B cell (primary cell): ENCODE measurements around the gene ING4. TPM values are rescaled to one million over a fixed set of nuclear protein-coding genes. Genes with fewer than 3 reads are reported as not detected.

Experiments used
- ATAC-seq: fragments of 200-7000 bp; cut with Tn5 transposase; one replicate; pipeline ENCODE4 v1.10.0; 2021; ENCODE audit warnings: low read depth, mild to moderate bottlenecking, moderate number of reproducible peaks, moderate library complexity
- CTCF ChIA-PET: fragments of 350-600 bp; sonication (Branson Sonifier 250); formaldehyde crosslinking; loops from one replicate; lab custom pipeline; 2021; ENCODE audit warnings: antibody characterized with exemption, inconsistent platforms; lab: Charles Lee
- POLR2A ChIA-PET: fragments of 350-600 bp; sonication (Branson Sonifier 250); formaldehyde crosslinking; loops from one replicate; lab custom pipeline; 2021; ENCODE audit warnings: antibody characterized with exemption; lab: Charles Lee
- DNase-seq: peaks from one replicate; pipeline ENCODE4 v3.0.0; 2013
- H2AFZ ChIP-seq: 2 replicates; pipeline ENCODE4 v1.6.1; 2012; ENCODE audit warnings: mild to moderate bottlenecking, low read depth, low read length; ENCODE audit not compliant: insufficient read depth, poor library complexity, severe bottlenecking
- H3K27ac ChIP-seq, 2 donors: 1 replicate in 1 of 2; 2 replicates in 1 of 2; pipeline ENCODE4 v1.5.1; 2012 to 2013; ENCODE audit warnings: low read length in 2 of 2, mild to moderate bottlenecking in 2 of 2, moderate library complexity in 1 of 2
- H3K27me3 ChIP-seq, 4 experiments: fragments of 200-600 bp in 1 of 4; sonication (generic) in 1 of 4; replicated peaks in 1 of 4; 1 replicate in 2 of 4; 2 replicates in 2 of 4; pipeline versions ENCODE4 v1.6.1 to v1.7.0; 2013 to 2016; ENCODE audit warnings: low read length in 3 of 4, mild to moderate bottlenecking in 2 of 4, mixed read lengths in 1 of 4, moderate library complexity in 1 of 4; ENCODE audit not compliant: insufficient read depth in 4 of 4, control insufficient read depth in 3 of 4; ENCODE audit errors: control extremely low read depth in 1 of 4
- H3K36me3 ChIP-seq, 2 experiments: replicated peaks in 1 of 2; 1 replicate in 1 of 2; 2 replicates in 1 of 2; pipeline versions ENCODE4 v1.6.1 to v1.7.1; 2013; ENCODE audit warnings: low read length in 1 of 2; ENCODE audit not compliant: insufficient read depth in 2 of 2, control insufficient read depth in 1 of 2; ENCODE audit errors: control extremely low read depth in 1 of 2, extremely low read depth in 1 of 2
- H3K4me1 ChIP-seq, 2 donors: fragments of 200-600 bp in 1 of 2; sonication (generic) in 1 of 2; 1 replicate in 1 of 2; 2 replicates in 1 of 2; pipeline versions ENCODE4 v1.5.1 to v1.6.1; 2013 to 2017; ENCODE audit warnings: low read length in 2 of 2; ENCODE audit not compliant: control insufficient read depth in 2 of 2, insufficient read depth in 2 of 2
- H3K4me2 ChIP-seq: replicated peaks from 2 replicates; pipeline ENCODE3; 2012; ENCODE audit warnings: mild to moderate bottlenecking, low read depth, low read length; ENCODE audit not compliant: poor library complexity, severe bottlenecking
- H3K4me3 ChIP-seq, 5 experiments: fragments of 200-600 bp in 1 of 5; sonication (generic) in 1 of 5; 1 replicate in 3 of 5; 2 replicates in 2 of 5; pipeline versions ENCODE4 v1.5.1 to v1.7.0; 2011 to 2016; ENCODE audit warnings: low read length in 4 of 5, mild to moderate bottlenecking in 4 of 5, low read depth in 2 of 5, control low read depth in 1 of 5, moderate library complexity in 1 of 5; ENCODE audit not compliant: insufficient read depth in 1 of 5; ENCODE audit errors: control extremely low read depth in 1 of 5, extremely low read depth in 1 of 5
- H3K79me2 ChIP-seq: fragments of 200-600 bp; sonication (generic); one replicate; pipeline ENCODE4 v1.6.0; 2016; ENCODE audit warnings: low read length; ENCODE audit not compliant: control insufficient read depth, insufficient read depth
- H3K9ac ChIP-seq: fragments of 200-600 bp; sonication (generic); 2 replicates; pipeline ENCODE4 v1.6.1; 2017; ENCODE audit warnings: mild to moderate bottlenecking, low read length, moderate library complexity
- H3K9me3 ChIP-seq, 3 donors: one replicate each; pipeline versions ENCODE4 v1.6.1 to v1.7.1; 2013; ENCODE audit warnings: low read length in 2 of 3; ENCODE audit not compliant: control insufficient read depth in 2 of 3, insufficient read depth in 1 of 3; ENCODE audit errors: control extremely low read depth in 1 of 3
- H4K20me1 ChIP-seq: 2 replicates; pipeline ENCODE4 v1.6.0; 2012; ENCODE audit warnings: mild to moderate bottlenecking, low read length; ENCODE audit not compliant: insufficient read depth, control insufficient read depth, poor library complexity, severe bottlenecking
- H3K27ac Mint-ChIP-seq: one replicate; pipeline ENCODE4 v1.8.0; 2021; ENCODE audit warnings: mixed read lengths
- H3K27me3 Mint-ChIP-seq: one replicate; pipeline ENCODE4 v1.8.0; 2021; ENCODE audit warnings: mixed read lengths
- H3K4me1 Mint-ChIP-seq: one replicate; pipeline ENCODE4 v1.8.0; 2021; ENCODE audit warnings: mixed read lengths
- H3K4me3 Mint-ChIP-seq: one replicate; pipeline ENCODE4 v1.8.0; 2021; ENCODE audit warnings: mixed read lengths
- H3K9me3 Mint-ChIP-seq: one replicate; pipeline ENCODE4 v1.8.0; 2022; ENCODE audit warnings: mixed read lengths; ENCODE audit not compliant: insufficient read depth
- EZH2 ChIP-seq: IDR thresholded peaks from 2 replicates; pipeline ENCODE4 v1.6.1; 2012; ENCODE audit warnings: borderline replicate concordance, low read depth, mild to moderate bottlenecking, moderate library complexity, low read length; ENCODE audit not compliant: insufficient read depth, poor library complexity, severe bottlenecking
- WGBS: methylation state at CpG from one replicate; pipeline ENCODE4 v1.1.5; 2013; ENCODE audit warnings: missing lambda C conversion rate; ENCODE audit not compliant: insufficient coverage; 5-methylcytosine and 5-hydroxymethylcytosine counted together
- intact Hi-C: fragments of 100-400 bp; cut with micrococcal nuclease; formaldehyde crosslinking; loops from one replicate; pipeline ENCODE4 v1.10.0; 2022
- polyA plus RNA-seq: library from polyadenylated mRNA; depleted of rRNA; stranded (reverse); fragments of >200 nt; gene quantifications from 2 replicates; pipeline ENCODE4 v1.2.3, GENCODE V29; 2012
- total RNA-seq, 2 donors: library from RNA; stranded (reverse); fragments of 120-200 nt in 1 of 2; gene quantifications; 1 replicate in 1 of 2; 2 replicates in 1 of 2; pipeline versions ENCODE4 v1.2.3 to v1.2.4, GENCODE V29; 2013 to 2022
- TF ChIP-seq, protein P1 (sequence below): fragments of 200-600 bp; IDR thresholded peaks from one replicate; pipeline ENCODE4 v1.8.0; 2022; ENCODE audit warnings: antibody characterized with exemption, mild to moderate bottlenecking

Gene ING4
- total and polyA plus RNA-seq, 2 donors (not counting 1 experiment from before 2014, with no cell fraction given), result 81.1 to 110 TPM

- ChIA-PET CTCF (interaction anchor here (0.5 to 1.4 kb wide), 4 partner anchors 27 to 281 kb away, joined by 3 to 5 read pairs (median 3); partner anchors contain the start of gene ZNF384), POLR2A (no interaction called here)
- ATAC-seq, result no peak
- 87% methylated on average over 3 of the region's 4 CpGs for WGBS
- Mint-ChIP-seq H3K4me1 (peaks cover 70% of the 10 kb centered on the region), H3K27me3 (no peaks in the 10 kb centered on the region), H3K4me3 (no peak overlapping the region), H3K9me3 (no peaks in the 10 kb centered on the region), H3K27ac (peak overlapping the region; percentile 38)
- Histone ChIP-seq H3K9me3 (peaks cover 0 to 14% (median 0%) of the 10 kb centered on the region in 3 donors), H3K4me1 (peaks cover 56 to 70% of the 10 kb centered on the region in 2 donors), H3K9ac (no peak overlapping the region), H3K79me2 (peaks cover 64% of the 10 kb centered on the region), H3K4me2 (no peak overlapping the region), H3K27me3 (no peaks in the 10 kb centered on the region), H4K20me1 (no peaks in the 10 kb centered on the region), H2AFZ (no peak overlapping the region), H3K4me3 (no peak overlapping the region), H3K27ac (no peak overlapping the region), H3K36me3 (no peaks in the 10 kb centered on the region)
- TF ChIP-seq, protein P1, sequence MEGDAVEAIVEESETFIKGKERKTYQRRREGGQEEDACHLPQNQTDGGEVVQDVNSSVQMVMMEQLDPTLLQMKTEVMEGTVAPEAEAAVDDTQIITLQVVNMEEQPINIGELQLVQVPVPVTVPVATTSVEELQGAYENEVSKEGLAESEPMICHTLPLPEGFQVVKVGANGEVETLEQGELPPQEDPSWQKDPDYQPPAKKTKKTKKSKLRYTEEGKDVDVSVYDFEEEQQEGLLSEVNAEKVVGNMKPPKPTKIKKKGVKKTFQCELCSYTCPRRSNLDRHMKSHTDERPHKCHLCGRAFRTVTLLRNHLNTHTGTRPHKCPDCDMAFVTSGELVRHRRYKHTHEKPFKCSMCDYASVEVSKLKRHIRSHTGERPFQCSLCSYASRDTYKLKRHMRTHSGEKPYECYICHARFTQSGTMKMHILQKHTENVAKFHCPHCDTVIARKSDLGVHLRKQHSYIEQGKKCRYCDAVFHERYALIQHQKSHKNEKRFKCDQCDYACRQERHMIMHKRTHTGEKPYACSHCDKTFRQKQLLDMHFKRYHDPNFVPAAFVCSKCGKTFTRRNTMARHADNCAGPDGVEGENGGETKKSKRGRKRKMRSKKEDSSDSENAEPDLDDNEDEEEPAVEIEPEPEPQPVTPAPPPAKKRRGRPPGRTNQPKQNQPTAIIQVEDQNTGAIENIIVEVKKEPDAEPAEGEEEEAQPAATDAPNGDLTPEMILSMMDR, result no peak
- no peak for TF ChIP-seq EZH2
- intact Hi-C loops, result no loop called here
- no peak for DNase-seq
These were observed 22.4 kb downstream of the ING4 start for GRCh38 chr12:6640497-6640896.

GRCh38 chr12:6639151-6639801 lies 23.6 kb downstream of the ING4 start:
- peaks cover 0 to 11% (median 0%) of the 10 kb centered on the region in 3 donors for H3K9me3 ChIP-seq
- H3K9ac ChIP-seq, result no peak overlapping the region
- Mint-ChIP-seq H3K4me3 (no peak overlapping the region), H3K27ac (peak overlapping the region; percentile 97), H3K27me3 (no peaks in the 10 kb centered on the region), H3K9me3 (no peaks in the 10 kb centered on the region), H3K4me1 (peaks cover 68% of the 10 kb centered on the region)
- H3K79me2 ChIP-seq, result peaks cover 76% of the 10 kb centered on the region
- peak overlapping the region; percentile 75 to 82 for H3K27ac ChIP-seq
- no peaks in the 10 kb centered on the region for H3K36me3 ChIP-seq
- H3K4me2 ChIP-seq, result peak overlapping the region; percentile 66
- H3K4me3 ChIP-seq, result no peak overlapping the region
- CTCF ChIA-PET, result interaction anchor here (0.5 to 1.5 kb wide), 4 partner anchors 16 to 75 kb away, joined by 3 read pairs; no protein-coding TSS in a partner anchor
- 93% methylated on average over 9 of the region's 11 CpGs for WGBS
- H4K20me1 ChIP-seq, result no peaks in the 10 kb centered on the region
- POLR2A ChIA-PET, result no interaction called here
- no peak for TF ChIP-seq EZH2
- TF ChIP-seq, protein P1, result no peak
- intact Hi-C loops, result loop anchor here (10.0 kb wide), 1 partner anchor 306 kb away; the partner anchor contains the start of genes C12orf57 and RNU7-1
- ATAC-seq, result no peak
- DNase-seq, result no peak
- no peaks in the 10 kb centered on the region for H3K27me3 ChIP-seq
- H3K4me1 ChIP-seq, result peaks cover 53 to 73% of the 10 kb centered on the region in 2 donors
- no peak overlapping the region for H2AFZ ChIP-seq
